ENCODE results near the gene VASH2.

The VASH2 gene

DNA sequence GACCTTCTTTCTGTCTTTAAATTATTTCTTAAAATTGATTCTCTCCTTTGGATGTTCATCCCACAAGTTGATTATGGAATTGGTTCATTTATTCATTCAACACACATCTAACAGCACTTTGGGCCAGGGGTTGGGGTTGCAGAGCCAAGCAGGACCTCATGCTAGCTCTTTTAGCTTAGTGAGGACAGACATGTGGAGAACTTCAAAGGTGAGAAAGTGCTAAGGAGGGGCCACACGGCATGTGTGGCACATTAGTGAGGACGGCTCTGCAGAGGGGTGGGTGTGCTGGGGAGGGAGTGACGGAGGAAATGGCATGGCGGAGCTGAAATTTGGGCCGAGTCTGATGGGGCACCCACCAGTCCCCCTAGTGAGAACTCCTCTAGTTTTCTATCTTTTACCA, 32.5 kb upstream of the VASH2 start:
- H3K27me3 Mint-ChIP-seq, result peaks cover 49% of the 10 kb centered on the region
- no peak for DNase-seq
- no peaks in the 10 kb centered on the region for H3K4me1 Mint-ChIP-seq
- no peak overlapping the region for H3K27ac Mint-ChIP-seq
- no peak overlapping the region for H3K4me3 Mint-ChIP-seq
- H3K36me3 Mint-ChIP-seq, result no peaks in the 10 kb centered on the region
- H3K9me3 Mint-ChIP-seq, result no peaks in the 10 kb centered on the region
- CTCF ChIA-PET, result interaction anchor here (1.3 kb wide), 1 partner anchor 15 kb away, joined by 3 read pairs; no protein-coding TSS in a partner anchor

DNA sequence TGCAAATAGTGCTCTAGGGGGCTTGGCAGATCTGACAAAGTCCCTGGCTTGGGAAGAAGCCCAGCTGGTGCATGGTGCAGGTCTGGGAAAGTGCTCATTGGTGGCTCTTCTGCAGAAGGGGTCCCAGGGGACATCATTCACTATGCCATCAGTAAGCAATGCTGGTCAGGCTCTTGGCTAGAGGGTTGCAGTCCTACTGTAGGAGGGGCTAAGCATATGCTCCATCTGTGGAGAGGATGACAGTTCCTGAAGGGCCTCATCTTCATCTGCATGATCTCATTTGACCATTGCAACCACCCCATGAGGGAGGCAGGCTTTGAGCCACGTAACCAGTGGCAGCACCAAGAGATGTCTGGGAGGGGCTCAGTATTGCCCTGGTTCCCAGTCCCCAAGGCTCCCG, 31.5 kb upstream of the VASH2 start:
- Mint-ChIP-seq H3K36me3 (no peaks in the 10 kb centered on the region), H3K27ac (no peak overlapping the region), H3K9me3 (no peaks in the 10 kb centered on the region), H3K27me3 (peaks cover 50% of the 10 kb centered on the region), H3K4me1 (no peaks in the 10 kb centered on the region), H3K4me3 (no peak overlapping the region)
- CTCF ChIA-PET, result no interaction called here
- no peak for DNase-seq

DNA sequence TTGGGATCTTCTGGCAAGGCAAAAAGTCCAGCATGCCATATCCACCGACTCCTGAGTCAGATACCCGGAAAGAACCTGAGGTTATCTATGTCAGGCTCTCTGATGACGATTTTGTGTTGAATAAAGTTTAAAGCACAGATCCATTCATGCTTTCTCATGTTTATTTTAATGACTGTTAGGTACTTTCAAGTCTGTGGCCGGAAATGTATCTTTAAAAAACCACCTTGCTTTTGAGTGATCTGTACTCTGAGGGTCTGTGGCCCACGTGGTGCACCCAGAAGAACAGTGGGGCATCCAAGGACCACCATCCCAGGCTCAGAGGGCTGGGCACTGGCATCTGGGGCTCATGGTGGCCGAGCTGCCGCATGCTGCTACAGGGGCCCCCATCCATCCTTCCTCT, 30.1 kb upstream of the VASH2 start:
- H3K4me3 Mint-ChIP-seq, result no peak overlapping the region
- no peak overlapping the region for H3K27ac Mint-ChIP-seq
- CTCF ChIA-PET, result interaction anchor here (0.9 to 2.7 kb wide), 2 partner anchors 16 to 74 kb away, joined by 3 to 11 read pairs; no protein-coding TSS in a partner anchor
- no peak for DNase-seq
- no peaks in the 10 kb centered on the region for H3K36me3 Mint-ChIP-seq
- H3K4me1 Mint-ChIP-seq, result no peaks in the 10 kb centered on the region
- H3K9me3 Mint-ChIP-seq, result no peaks in the 10 kb centered on the region
- H3K27me3 Mint-ChIP-seq, result peaks cover 60% of the 10 kb centered on the region

DNA sequence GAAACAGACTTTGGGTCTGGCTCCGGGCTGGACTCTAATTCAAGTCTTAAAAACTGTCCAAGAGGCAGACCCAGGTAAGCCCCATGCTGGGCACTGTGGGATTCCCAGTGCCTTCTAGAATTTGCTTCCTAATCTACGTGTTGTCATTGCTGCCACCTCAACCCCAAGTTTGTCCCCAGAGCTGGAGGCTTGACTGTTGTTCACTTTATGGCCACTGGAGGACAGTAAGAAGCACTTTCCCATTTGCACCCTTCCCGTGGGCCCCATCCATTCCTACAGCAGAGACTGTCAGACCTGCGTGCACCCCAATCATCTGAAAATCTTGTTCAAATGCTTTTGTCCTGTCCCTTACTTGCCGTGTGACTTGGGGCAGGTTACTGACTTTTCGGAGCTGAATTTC, 29.4 kb upstream of the VASH2 start:
- CTCF ChIA-PET, result interaction anchor here (0.9 to 2.7 kb wide), 2 partner anchors 15 to 74 kb away, joined by 3 to 11 read pairs; no protein-coding TSS in a partner anchor
- DNase-seq, result no peak
- H3K9me3 Mint-ChIP-seq, result no peaks in the 10 kb centered on the region
- H3K27me3 Mint-ChIP-seq, result peaks cover 60% of the 10 kb centered on the region
- H3K4me3 Mint-ChIP-seq, result no peak overlapping the region
- no peak overlapping the region for H3K27ac Mint-ChIP-seq
- no peaks in the 10 kb centered on the region for H3K4me1 Mint-ChIP-seq
- no peaks in the 10 kb centered on the region for H3K36me3 Mint-ChIP-seq

DNA sequence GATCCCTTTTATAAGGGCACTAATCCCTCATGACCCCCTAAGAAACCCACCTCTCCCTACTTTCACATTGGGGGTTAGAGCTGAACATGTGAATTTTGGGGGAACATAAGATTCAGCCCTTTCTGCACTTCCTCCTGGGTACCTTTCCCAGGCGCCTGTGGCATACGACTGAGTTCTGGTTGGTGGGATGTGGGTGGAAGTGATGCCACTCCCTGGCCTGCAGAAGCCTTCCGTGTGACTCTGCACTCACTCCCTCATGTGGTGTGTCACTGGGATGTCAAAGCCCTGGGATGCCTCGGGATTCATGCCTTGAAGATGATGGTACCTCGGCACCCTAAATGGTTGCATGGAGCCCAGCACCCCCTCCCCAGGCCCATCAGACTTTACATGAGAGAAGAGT, 28.3 kb upstream of the VASH2 start:
- no peaks in the 10 kb centered on the region for H3K9me3 Mint-ChIP-seq
- H3K4me3 Mint-ChIP-seq, result no peak overlapping the region
- H3K27me3 Mint-ChIP-seq, result peaks cover 49% of the 10 kb centered on the region
- no peak overlapping the region for H3K27ac Mint-ChIP-seq
- H3K36me3 Mint-ChIP-seq, result no peaks in the 10 kb centered on the region
- no peak for DNase-seq
- H3K4me1 Mint-ChIP-seq, result no peaks in the 10 kb centered on the region
- CTCF ChIA-PET, result interaction anchor here (0.8 to 2.7 kb wide), 3 partner anchors 15 to 73 kb away, joined by 3 to 11 read pairs (median 4); no protein-coding TSS in a partner anchor

DNA sequence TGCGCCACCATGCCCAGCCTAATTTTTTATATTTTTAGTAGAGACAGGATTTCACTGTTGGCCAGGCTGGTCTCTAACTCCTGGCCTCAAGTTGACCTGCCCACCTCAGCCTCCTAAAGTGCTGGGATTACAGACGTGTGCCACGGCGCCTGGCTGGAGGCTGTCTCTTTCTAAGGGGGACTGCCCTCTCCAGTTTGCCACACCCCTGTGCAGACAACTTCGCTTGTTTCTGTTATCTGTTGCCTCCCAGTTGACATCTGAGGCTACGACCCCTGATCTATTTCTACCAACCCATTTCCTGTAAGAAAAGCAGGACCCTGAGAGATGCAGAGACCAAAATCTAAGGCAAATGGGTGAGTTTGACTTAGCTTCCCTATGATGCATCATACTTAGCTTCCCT, 24.0 kb upstream of the VASH2 start:
- no peak for DNase-seq
- H3K4me1 Mint-ChIP-seq, result no peaks in the 10 kb centered on the region
- no peaks in the 10 kb centered on the region for H3K9me3 Mint-ChIP-seq
- CTCF ChIA-PET, result no interaction called here
- H3K4me3 Mint-ChIP-seq, result no peak overlapping the region
- H3K36me3 Mint-ChIP-seq, result no peaks in the 10 kb centered on the region
- H3K27me3 Mint-ChIP-seq, result peaks cover 21% of the 10 kb centered on the region
- no peak overlapping the region for H3K27ac Mint-ChIP-seq

DNA sequence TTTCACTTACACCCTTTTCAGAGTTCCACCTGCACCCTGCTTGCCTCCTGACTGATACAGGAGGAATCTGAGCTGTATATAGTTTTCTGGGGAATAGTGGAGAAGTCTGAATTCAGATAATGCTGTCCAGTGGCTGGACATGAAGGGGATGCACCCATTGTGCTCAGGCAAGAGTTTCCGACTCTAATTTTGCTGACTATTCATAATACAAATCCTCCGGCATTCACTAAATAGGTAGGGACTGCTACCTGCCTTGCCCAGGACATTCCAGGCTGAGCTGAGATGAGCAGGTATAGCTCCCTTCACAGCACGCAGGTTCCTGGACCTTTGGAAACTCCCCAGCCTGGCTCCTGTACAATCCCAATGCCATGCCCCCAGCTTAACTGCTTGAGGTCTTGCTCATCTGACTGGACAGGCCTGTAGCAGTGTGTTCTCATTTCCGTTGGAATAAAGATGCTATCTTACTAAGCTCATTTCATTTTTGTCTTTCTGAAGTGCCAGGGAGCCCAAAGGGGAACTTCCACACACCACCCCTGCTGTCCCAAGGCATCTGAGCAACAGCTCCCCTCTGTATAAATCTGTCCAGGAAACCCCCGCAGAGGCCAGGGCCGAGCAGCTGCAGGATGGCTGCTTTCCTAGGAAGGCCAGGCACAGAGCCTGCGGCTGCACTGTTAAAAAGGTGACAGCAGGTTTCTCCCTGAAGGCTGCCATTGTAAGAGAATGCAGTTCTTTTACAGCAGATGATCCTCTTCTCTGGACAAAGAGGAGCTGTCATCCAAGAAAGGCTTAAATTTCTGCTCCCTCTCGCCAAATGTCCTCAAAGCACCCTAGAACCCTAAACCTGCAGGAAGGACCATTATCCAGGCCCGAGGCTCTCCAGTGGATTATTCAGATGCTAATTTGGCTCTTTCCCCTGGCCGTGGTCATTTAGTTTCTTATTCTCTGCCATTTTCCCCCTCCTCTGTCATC, 21.7 kb upstream of the VASH2 start:
- H3K36me3 Mint-ChIP-seq, result no peaks in the 10 kb centered on the region
- H3K4me3 Mint-ChIP-seq, result no peak overlapping the region
- no peaks in the 10 kb centered on the region for H3K9me3 Mint-ChIP-seq
- peaks cover 19% of the 10 kb centered on the region for H3K27me3 Mint-ChIP-seq
- no peak for DNase-seq
- CTCF ChIA-PET, result interaction anchor here (1.0 kb wide), 1 partner anchor 452 kb away, joined by 3 read pairs; no protein-coding TSS in a partner anchor
- H3K4me1 Mint-ChIP-seq, result no peaks in the 10 kb centered on the region
- no peak overlapping the region for H3K27ac Mint-ChIP-seq

DNA sequence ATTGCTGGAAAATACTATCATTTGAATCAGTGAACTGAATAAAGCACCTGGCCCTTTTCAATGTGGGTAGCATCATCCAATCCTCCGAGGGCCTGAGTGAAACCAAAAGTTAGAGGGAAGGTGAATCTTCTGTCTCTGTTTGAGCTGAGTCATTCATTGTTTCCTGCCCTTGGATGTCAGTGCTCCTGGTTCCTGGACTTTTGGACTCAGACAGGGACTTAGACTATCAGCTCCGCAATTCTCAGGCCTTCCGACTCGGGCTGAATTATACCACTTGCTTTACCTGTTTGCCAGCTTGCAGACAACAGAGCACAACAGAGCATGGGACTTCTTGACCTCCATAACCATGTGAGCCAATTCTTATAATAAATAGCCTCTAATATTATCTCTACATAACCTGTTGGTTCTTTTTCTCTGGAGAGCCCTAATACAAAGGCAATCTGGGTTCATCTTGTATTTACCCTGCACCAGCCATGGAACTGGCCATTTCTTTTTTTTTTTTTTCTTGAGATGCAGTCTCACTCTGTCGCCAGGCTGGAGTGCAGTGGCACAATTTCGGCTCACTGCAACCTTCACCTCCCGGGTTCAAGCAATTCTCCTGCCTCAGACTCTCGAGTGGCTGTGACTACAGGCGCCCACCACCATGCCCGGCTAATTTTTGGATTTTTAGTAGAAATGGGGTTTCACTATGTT, 19.2 kb upstream of the VASH2 start:
- no peak for DNase-seq
- no peaks in the 10 kb centered on the region for H3K4me1 Mint-ChIP-seq
- H3K36me3 Mint-ChIP-seq, result no peaks in the 10 kb centered on the region

DNA sequence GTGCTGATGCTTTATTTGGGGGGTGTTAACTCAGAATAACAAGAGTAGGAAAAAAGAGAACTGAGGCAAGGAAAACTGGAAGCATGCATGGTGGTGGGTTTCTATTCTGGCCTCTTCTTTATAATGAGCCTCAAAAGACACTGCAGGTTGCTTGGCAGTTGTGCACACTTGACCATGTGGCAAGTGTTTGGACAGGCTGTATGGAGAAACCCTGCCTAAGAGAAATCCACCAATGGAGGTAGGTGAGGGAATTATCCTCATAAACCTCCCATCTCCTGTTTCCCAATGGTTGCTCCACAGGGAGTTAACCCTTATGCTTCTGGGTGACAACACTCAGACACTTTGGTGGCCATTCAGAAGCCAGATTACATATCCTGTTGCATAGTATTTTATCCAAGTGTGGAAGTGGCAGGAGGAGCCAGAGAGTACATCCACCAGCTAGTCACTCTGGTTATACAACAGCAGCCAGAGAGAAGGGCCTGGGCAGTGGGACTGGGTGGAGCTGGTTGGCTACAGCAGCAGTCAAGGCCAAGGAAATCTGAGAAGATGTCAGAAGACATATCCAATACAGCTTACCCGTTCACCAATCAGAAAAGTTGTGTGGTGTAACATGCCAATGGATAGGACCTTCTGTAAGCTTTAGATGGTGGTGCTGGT, 16.4 kb upstream of the VASH2 start:
- Mint-ChIP-seq H3K27me3 (peaks cover 15% of the 10 kb centered on the region), H3K4me3 (no peak overlapping the region), H3K27ac (no peak overlapping the region), H3K36me3 (no peaks in the 10 kb centered on the region), H3K4me1 (no peaks in the 10 kb centered on the region), H3K9me3 (no peaks in the 10 kb centered on the region)
- CTCF ChIA-PET, result no interaction called here
- DNase-seq, result no peak

More for the DNA sequence above, 19.2 kb upstream of the VASH2 start:
- no peak overlapping the region for H3K27ac Mint-ChIP-seq
- peaks cover 9% of the 10 kb centered on the region for H3K27me3 Mint-ChIP-seq
- H3K4me3 Mint-ChIP-seq, result no peak overlapping the region
- CTCF ChIA-PET, result no interaction called here
- no peaks in the 10 kb centered on the region for H3K9me3 Mint-ChIP-seq

DNA sequence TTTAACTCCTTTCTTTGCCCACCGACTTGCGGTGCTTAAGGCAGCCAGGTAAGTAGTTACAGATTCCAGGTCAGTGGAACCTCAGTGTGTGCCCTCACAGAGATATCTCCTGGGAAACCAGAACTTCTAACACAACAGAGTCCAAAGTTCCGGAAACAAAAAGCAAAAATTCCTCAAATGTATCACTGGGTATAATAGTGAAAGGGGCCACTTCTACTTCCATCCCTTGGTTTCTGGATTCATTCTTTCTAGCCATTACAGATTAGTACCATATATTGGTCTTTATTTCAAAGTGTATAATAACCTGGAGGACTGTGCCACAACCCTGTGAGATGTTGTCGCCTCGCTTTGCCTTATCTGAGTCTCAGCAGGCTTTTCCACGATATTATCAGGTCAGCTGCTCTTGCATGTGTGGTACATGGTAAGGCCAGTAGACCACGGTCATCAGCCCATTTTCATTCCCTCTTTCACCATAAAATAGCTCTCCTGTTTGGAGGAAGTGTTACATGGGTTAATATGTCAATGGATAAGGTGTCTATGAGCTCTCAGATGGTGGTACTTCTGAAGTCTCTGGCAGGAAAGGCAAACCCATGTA, 14.9 kb upstream of the VASH2 start:
- CTCF ChIA-PET, result no interaction called here
- H3K27ac Mint-ChIP-seq, result no peak overlapping the region

DNA sequence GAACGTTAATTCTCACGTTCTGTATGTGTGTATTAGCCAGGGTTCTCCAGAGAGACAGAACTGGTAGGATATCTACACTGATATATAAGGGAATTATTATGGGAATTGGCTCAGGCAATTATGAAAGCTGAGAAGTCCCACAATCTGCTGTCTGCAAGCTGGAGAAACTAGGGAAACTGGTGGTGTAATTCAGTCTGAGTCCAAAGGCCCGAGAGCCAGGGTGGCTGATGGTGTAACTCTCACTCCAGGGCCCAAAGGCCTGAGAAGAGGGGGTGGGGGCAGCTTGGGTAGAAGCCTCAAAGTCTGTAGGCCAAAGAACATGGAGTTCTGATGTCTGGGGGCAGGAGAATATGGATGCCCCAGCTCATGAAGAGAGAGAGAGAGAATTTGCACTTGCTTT, 13.3 kb upstream of the VASH2 start:
- no peaks in the 10 kb centered on the region for H3K36me3 Mint-ChIP-seq
- H3K9me3 Mint-ChIP-seq, result no peaks in the 10 kb centered on the region
- H3K4me3 Mint-ChIP-seq, result no peak overlapping the region
- H3K4me1 Mint-ChIP-seq, result no peaks in the 10 kb centered on the region
- CTCF ChIA-PET, result interaction anchor here (0.7 to 1.0 kb wide), 2 partner anchors 14 to 16 kb away, joined by 3 read pairs; no protein-coding TSS in a partner anchor
- peaks cover 22% of the 10 kb centered on the region for H3K27me3 Mint-ChIP-seq
- H3K27ac Mint-ChIP-seq, result no peak overlapping the region
- no peak for DNase-seq

More for the DNA sequence above, 14.9 kb upstream of the VASH2 start:
- no peaks in the 10 kb centered on the region for H3K4me1 Mint-ChIP-seq
- H3K9me3 Mint-ChIP-seq, result no peaks in the 10 kb centered on the region
- peaks cover 17% of the 10 kb centered on the region for H3K27me3 Mint-ChIP-seq
- no peak overlapping the region for H3K4me3 Mint-ChIP-seq
- no peaks in the 10 kb centered on the region for H3K36me3 Mint-ChIP-seq
- DNase-seq, result no peak

DNA sequence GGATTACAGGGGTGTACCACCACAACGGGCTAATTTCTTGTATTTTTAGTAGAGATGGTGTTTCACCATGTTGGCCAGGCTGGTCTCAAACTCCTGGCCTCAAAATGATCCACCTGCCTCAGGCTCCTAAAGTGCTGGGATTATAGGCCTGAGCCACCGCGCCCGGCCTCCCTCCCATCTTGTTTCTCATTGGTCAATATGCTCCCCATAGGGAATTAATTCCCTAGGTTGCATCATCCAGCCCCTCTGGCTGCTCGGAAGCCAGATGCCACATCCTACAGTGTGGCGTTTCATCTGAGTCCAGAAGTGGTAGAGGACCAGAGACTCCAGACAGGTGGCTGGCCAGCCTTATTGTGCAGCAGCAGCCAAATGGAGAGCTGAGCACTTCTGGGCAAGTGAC, 11.5 kb upstream of the VASH2 start:
- Mint-ChIP-seq H3K4me1 (no peaks in the 10 kb centered on the region), H3K27ac (no peak overlapping the region), H3K27me3 (peaks cover 22% of the 10 kb centered on the region), H3K9me3 (no peaks in the 10 kb centered on the region), H3K36me3 (no peaks in the 10 kb centered on the region), H3K4me3 (no peak overlapping the region)
- CTCF ChIA-PET, result no interaction called here
- DNase-seq, result no peak

DNA sequence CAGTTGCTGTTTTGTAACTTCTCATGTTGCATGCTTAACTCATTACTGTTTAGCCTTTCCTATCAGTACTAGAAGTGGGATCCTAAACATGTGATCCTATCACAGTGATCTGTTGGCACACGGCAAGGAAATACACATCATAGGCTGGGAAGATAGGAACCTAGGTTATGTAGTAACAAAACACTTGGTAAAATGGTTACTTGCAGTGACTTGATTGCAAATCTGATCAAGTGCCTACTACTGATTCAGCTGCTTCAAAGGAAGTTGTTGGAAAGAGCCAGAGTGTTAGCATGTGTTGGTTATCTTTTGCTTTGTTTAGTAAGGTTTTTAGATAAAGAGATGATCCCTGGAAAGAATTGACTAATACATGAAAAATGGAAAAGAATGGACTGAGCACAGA, 8.9 kb upstream of the VASH2 start:
- Mint-ChIP-seq H3K36me3 (no peaks in the 10 kb centered on the region), H3K4me3 (no peak overlapping the region), H3K27me3 (peaks cover 14% of the 10 kb centered on the region), H3K27ac (no peak overlapping the region), H3K9me3 (no peaks in the 10 kb centered on the region), H3K4me1 (no peaks in the 10 kb centered on the region)
- no peak for DNase-seq
- CTCF ChIA-PET, result no interaction called here
